ENCODE measurements around the gene XRN1.
A peak's percentile ranks its signal among the peaks of the same experiment; 100 is the strongest.

Gene XRN1

GRCh38 chr3:142447852-142448823 lies at the start of gene XRN1:
XRN1 (minus strand) TSS chr3:142448037; CDS start chr3:142447944, 93 bp downstream.
- Histone ChIP-seq H3K4me1 (ENCODE audit: control insufficient read depth, insufficient read depth, low read length) (peaks cover 24% of the 10 kb centered on the region), H3K9me3 (ENCODE audit: control insufficient read depth, low read length) (no peaks in the 10 kb centered on the region), H3K36me3 (ENCODE audit: control insufficient read depth, insufficient read depth, low read length, severe bottlenecking) (peaks cover 42% of the 10 kb centered on the region), H3K9ac (ENCODE audit: low read length) (peak within 1 kb of the TSS; percentile 100), H3K4me3 (ENCODE audit: low read length) (peak within 1 kb of the TSS; percentile 100), H3K27me3 (replicated peaks; ENCODE audit: control insufficient read depth, insufficient read depth, low read length) (no peaks in the 10 kb centered on the region)
- peak; percentile 99 for DNase-seq (ENCODE audit: low read depth)

GRCh38 chr3:142495103-142495502 lies 47.3 kb upstream of the XRN1 start:
- H3K27me3 ChIP-seq (replicated peaks; ENCODE audit: control insufficient read depth, insufficient read depth, low read length), result no peaks in the 10 kb centered on the region
- no peak overlapping the region for H3K9ac ChIP-seq (ENCODE audit: low read length)
- no peak for DNase-seq (ENCODE audit: low read depth)
- H3K9me3 ChIP-seq (ENCODE audit: control insufficient read depth, low read length), result no peaks in the 10 kb centered on the region
- H3K4me3 ChIP-seq (ENCODE audit: low read length), result no peak overlapping the region
- H3K36me3 ChIP-seq (ENCODE audit: control insufficient read depth, insufficient read depth, low read length, severe bottlenecking), result peaks cover 77% of the 10 kb centered on the region
- H3K4me1 ChIP-seq (ENCODE audit: control insufficient read depth, insufficient read depth, low read length), result peaks cover 23% of the 10 kb centered on the region

GRCh38 chr3:142492184-142492583 lies 44.3 kb upstream of the XRN1 start:
- Histone ChIP-seq H3K9me3 (ENCODE audit: control insufficient read depth, low read length) (no peaks in the 10 kb centered on the region), H3K4me3 (ENCODE audit: low read length) (no peak overlapping the region), H3K9ac (ENCODE audit: low read length) (no peak overlapping the region), H3K27me3 (replicated peaks; ENCODE audit: control insufficient read depth, insufficient read depth, low read length) (no peaks in the 10 kb centered on the region), H3K4me1 (ENCODE audit: control insufficient read depth, insufficient read depth, low read length) (peaks cover 3% of the 10 kb centered on the region), H3K36me3 (ENCODE audit: control insufficient read depth, insufficient read depth, low read length, severe bottlenecking) (peaks cover 89% of the 10 kb centered on the region)
- DNase-seq (ENCODE audit: low read depth), result no peak

- H3K4me3 ChIP-seq (ENCODE audit: low read length), result no peak overlapping the region
- peaks cover 3% of the 10 kb centered on the region for H3K4me1 ChIP-seq (ENCODE audit: control insufficient read depth, insufficient read depth, low read length)
- no peak overlapping the region for H3K9ac ChIP-seq (ENCODE audit: low read length)
- H3K27me3 ChIP-seq (replicated peaks; ENCODE audit: control insufficient read depth, insufficient read depth, low read length), result no peaks in the 10 kb centered on the region
- H3K9me3 ChIP-seq (ENCODE audit: control insufficient read depth, low read length), result no peaks in the 10 kb centered on the region
- H3K36me3 ChIP-seq (ENCODE audit: control insufficient read depth, insufficient read depth, low read length, severe bottlenecking), result peaks cover 90% of the 10 kb centered on the region
- DNase-seq (ENCODE audit: low read depth), result no peak
Observed at GRCh38 chr3:142489572-142490323, 41.9 kb upstream of the XRN1 start.

GRCh38 chr3:142484912-142485435 lies 37.1 kb upstream of the XRN1 start:
- peaks cover 89% of the 10 kb centered on the region for H3K36me3 ChIP-seq (ENCODE audit: control insufficient read depth, insufficient read depth, low read length, severe bottlenecking)
- DNase-seq (ENCODE audit: low read depth), result no peak
- H3K4me3 ChIP-seq (ENCODE audit: low read length), result no peak overlapping the region
- no peaks in the 10 kb centered on the region for H3K27me3 ChIP-seq (replicated peaks; ENCODE audit: control insufficient read depth, insufficient read depth, low read length)
- no peak overlapping the region for H3K9ac ChIP-seq (ENCODE audit: low read length)
- no peaks in the 10 kb centered on the region for H3K4me1 ChIP-seq (ENCODE audit: control insufficient read depth, insufficient read depth, low read length)
- H3K9me3 ChIP-seq (ENCODE audit: control insufficient read depth, low read length), result peaks cover 13% of the 10 kb centered on the region

GRCh38 chr3:142481196-142481595 lies 33.4 kb upstream of the XRN1 start:
- Histone ChIP-seq H3K36me3 (ENCODE audit: control insufficient read depth, insufficient read depth, low read length, severe bottlenecking) (peaks cover 57% of the 10 kb centered on the region), H3K9me3 (ENCODE audit: control insufficient read depth, low read length) (peaks cover 13% of the 10 kb centered on the region), H3K9ac (ENCODE audit: low read length) (no peak overlapping the region), H3K27me3 (replicated peaks; ENCODE audit: control insufficient read depth, insufficient read depth, low read length) (no peaks in the 10 kb centered on the region), H3K4me1 (ENCODE audit: control insufficient read depth, insufficient read depth, low read length) (no peaks in the 10 kb centered on the region), H3K4me3 (ENCODE audit: low read length) (peak overlapping the region; percentile 10)
- DNase-seq (ENCODE audit: low read depth), result no peak

GRCh38 chr3:142470826-142471225 lies 23.0 kb upstream of the XRN1 start:
- no peak overlapping the region for H3K9ac ChIP-seq (ENCODE audit: low read length)
- H3K27me3 ChIP-seq (replicated peaks; ENCODE audit: control insufficient read depth, insufficient read depth, low read length), result no peaks in the 10 kb centered on the region
- DNase-seq (ENCODE audit: low read depth), result no peak
- H3K9me3 ChIP-seq (ENCODE audit: control insufficient read depth, low read length), result peaks cover 9% of the 10 kb centered on the region
- H3K4me1 ChIP-seq (ENCODE audit: control insufficient read depth, insufficient read depth, low read length), result no peaks in the 10 kb centered on the region
- no peak overlapping the region for H3K4me3 ChIP-seq (ENCODE audit: low read length)
- peaks cover 32% of the 10 kb centered on the region for H3K36me3 ChIP-seq (ENCODE audit: control insufficient read depth, insufficient read depth, low read length, severe bottlenecking)

GRCh38 chr3:142468456-142468855 lies 20.6 kb upstream of the XRN1 start:
- peaks cover 6% of the 10 kb centered on the region for H3K9me3 ChIP-seq (ENCODE audit: control insufficient read depth, low read length)
- H3K27me3 ChIP-seq (replicated peaks; ENCODE audit: control insufficient read depth, insufficient read depth, low read length), result no peaks in the 10 kb centered on the region
- DNase-seq (ENCODE audit: low read depth), result no peak
- H3K4me3 ChIP-seq (ENCODE audit: low read length), result no peak overlapping the region
- no peaks in the 10 kb centered on the region for H3K4me1 ChIP-seq (ENCODE audit: control insufficient read depth, insufficient read depth, low read length)
- peaks cover 40% of the 10 kb centered on the region for H3K36me3 ChIP-seq (ENCODE audit: control insufficient read depth, insufficient read depth, low read length, severe bottlenecking)
- no peak overlapping the region for H3K9ac ChIP-seq (ENCODE audit: low read length)

- no peak for DNase-seq (ENCODE audit: low read depth)
- H3K4me1 ChIP-seq (ENCODE audit: control insufficient read depth, insufficient read depth, low read length), result no peaks in the 10 kb centered on the region
- H3K4me3 ChIP-seq (ENCODE audit: low read length), result no peak overlapping the region
- H3K9ac ChIP-seq (ENCODE audit: low read length), result no peak overlapping the region
- H3K9me3 ChIP-seq (ENCODE audit: control insufficient read depth, low read length), result no peaks in the 10 kb centered on the region
- peaks cover 43% of the 10 kb centered on the region for H3K36me3 ChIP-seq (ENCODE audit: control insufficient read depth, insufficient read depth, low read length, severe bottlenecking)
- no peaks in the 10 kb centered on the region for H3K27me3 ChIP-seq (replicated peaks; ENCODE audit: control insufficient read depth, insufficient read depth, low read length)
Observed at GRCh38 chr3:142467768-142468167, 19.9 kb upstream of the XRN1 start.

GRCh38 chr3:142460689-142461088 lies 12.9 kb upstream of the XRN1 start:
- Histone ChIP-seq H3K9ac (ENCODE audit: low read length) (no peak overlapping the region), H3K4me1 (ENCODE audit: control insufficient read depth, insufficient read depth, low read length) (peaks cover 16% of the 10 kb centered on the region), H3K9me3 (ENCODE audit: control insufficient read depth, low read length) (no peaks in the 10 kb centered on the region), H3K4me3 (ENCODE audit: low read length) (no peak overlapping the region), H3K27me3 (replicated peaks; ENCODE audit: control insufficient read depth, insufficient read depth, low read length) (no peaks in the 10 kb centered on the region), H3K36me3 (ENCODE audit: control insufficient read depth, insufficient read depth, low read length, severe bottlenecking) (peaks cover 49% of the 10 kb centered on the region)
- no peak for DNase-seq (ENCODE audit: low read depth)

GRCh38 chr3:142459929-142460328 lies 12.1 kb upstream of the XRN1 start:
- Histone ChIP-seq H3K9ac (ENCODE audit: low read length) (no peak overlapping the region), H3K27me3 (replicated peaks; ENCODE audit: control insufficient read depth, insufficient read depth, low read length) (no peaks in the 10 kb centered on the region), H3K9me3 (ENCODE audit: control insufficient read depth, low read length) (no peaks in the 10 kb centered on the region), H3K4me3 (ENCODE audit: low read length) (no peak overlapping the region), H3K36me3 (ENCODE audit: control insufficient read depth, insufficient read depth, low read length, severe bottlenecking) (peaks cover 48% of the 10 kb centered on the region), H3K4me1 (ENCODE audit: control insufficient read depth, insufficient read depth, low read length) (peaks cover 16% of the 10 kb centered on the region)
- no peak for DNase-seq (ENCODE audit: low read depth)
